GM21737 (cell line): Measurements from ENCODE around the gene CDKN1A.

Source experiments
- ATAC-seq: cut with Tn5 transposase; IDR thresholded peaks from one replicate; pipeline ENCODE4 v1.9.1; 2021; ENCODE audit warnings: mild to moderate bottlenecking, moderate library complexity; ENCODE audit not compliant: unreplicated experiment

CDKN1A gene

DNA sequence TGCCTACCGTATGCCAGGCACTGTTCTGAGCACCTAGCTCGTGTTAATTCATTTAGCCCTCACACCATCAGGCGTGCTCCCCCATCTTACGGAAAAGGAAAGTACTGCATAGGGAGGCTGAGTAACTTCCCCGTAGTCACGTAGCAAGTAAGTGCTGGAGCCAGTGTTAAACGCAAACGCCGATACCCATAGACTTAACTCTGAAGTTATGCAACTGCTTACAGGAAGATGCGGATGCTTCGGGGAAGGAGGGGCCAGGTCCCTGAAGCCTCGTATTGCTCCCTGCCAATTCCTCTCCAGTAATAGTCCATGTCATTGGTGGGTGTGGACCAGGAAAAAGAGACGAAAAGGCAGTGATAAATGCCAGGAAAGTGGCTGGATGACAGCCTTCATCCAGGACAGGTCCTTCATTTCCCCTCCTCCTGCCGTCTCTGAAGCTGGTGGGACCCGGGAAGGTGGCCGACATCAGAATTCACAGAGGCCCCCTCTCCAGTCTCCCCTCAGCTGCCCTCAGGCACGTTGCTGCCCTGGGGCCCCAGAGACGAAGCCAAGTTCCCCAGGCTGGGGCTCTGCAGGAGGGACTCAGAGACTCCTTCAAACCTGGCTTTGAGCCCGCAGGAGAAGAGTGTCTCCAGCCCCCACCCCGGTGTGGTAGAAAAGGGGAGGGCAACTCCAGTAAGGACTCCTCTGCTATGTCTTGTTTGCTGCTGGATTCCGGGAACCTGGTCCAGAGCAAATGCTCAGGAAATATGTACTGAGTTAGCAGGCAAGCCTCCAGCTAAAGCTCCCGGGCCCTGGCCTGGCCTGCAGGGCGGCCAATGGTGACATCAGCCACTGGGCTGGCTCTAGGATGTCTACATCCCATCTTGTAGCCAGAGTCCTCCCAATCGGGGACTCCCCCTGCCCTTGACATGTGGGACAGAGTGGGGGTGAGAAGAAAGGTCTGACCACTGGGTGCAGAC, 56.9 kb downstream of the CDKN1A start:
- no peak for ATAC-seq
